Thoracic aorta (tissue), 2 donors: ENCODE data around the gene CACNA1E. TPM values are rescaled to one million over a fixed set of nuclear protein-coding genes. Genes with fewer than 3 reads are reported as not detected.

Experiments used
- ATAC-seq: fragments of 150-250 bp; one replicate; pipeline ENCODE4 v1.8.0; 2017; ENCODE audit warnings: low read depth; ENCODE audit not compliant: insufficient number of reproducible peaks, low FRiP score
- DNase-seq: peaks from one replicate; pipeline ENCODE4 v3.0.0-alpha.2; 2020; ENCODE audit warnings: low spot score
- H3K27ac ChIP-seq, 2 donors: fragments of 200-600 bp; sonication (generic); 1 replicate in 1 of 2; 2 replicates in 1 of 2; pipeline ENCODE4 v1.5.1; 2016; ENCODE audit warnings: mild to moderate bottlenecking in 2 of 2, moderate library complexity in 2 of 2
- H3K27me3 ChIP-seq: fragments of 200-600 bp; sonication (generic); replicated peaks from 2 replicates; pipeline ENCODE4 v1.6.0; 2016; ENCODE audit warnings: mild to moderate bottlenecking; ENCODE audit not compliant: insufficient read depth
- H3K36me3 ChIP-seq: fragments of 200-600 bp; sonication (generic); one replicate; pipeline ENCODE4 v1.5.1; 2016
- H3K4me1 ChIP-seq, 2 donors: fragments of 200-600 bp; sonication (generic); 1 replicate in 1 of 2; 2 replicates in 1 of 2; pipeline versions ENCODE4 v1.5.1 to v1.6.0; 2016; ENCODE audit warnings: low read depth in 2 of 2, mild to moderate bottlenecking in 1 of 2; ENCODE audit not compliant: control insufficient read depth in 1 of 2
- H3K4me3 ChIP-seq: fragments of 200-600 bp; sonication (generic); 2 replicates; pipeline ENCODE4 v1.5.1; 2016; ENCODE audit warnings: mild to moderate bottlenecking
- H3K9me3 ChIP-seq: fragments of 200-600 bp; sonication (generic); 2 replicates; pipeline ENCODE4 v1.5.1; 2016
- total RNA-seq, 2 donors: library from RNA; depleted of rRNA; stranded (reverse); fragments of >200 nt; gene quantifications; one replicate each; pipeline versions ENCODE4 v1.1.0 to v1.2.3, GENCODE V29; 2016
- TF ChIP-seq, protein P1 (sequence below): fragments of 200-600 bp; sonication (generic); IDR thresholded peaks from one replicate; pipeline ENCODE4 v1.5.1; 2019; ENCODE audit warnings: antibody characterized with exemption

Gene CACNA1E
- total RNA-seq, 2 donors from 2014 or later, result not detected

- DNase-seq (no peak), ATAC-seq (no peak)
- Histone ChIP-seq H3K9me3 (no peaks in the 10 kb centered on the region), H3K4me3 (no peak overlapping the region), H3K4me1 (no peaks in the 10 kb centered on the region), H3K27ac (no peak overlapping the region), H3K27me3 (no peaks in the 10 kb centered on the region), H3K36me3 (no peaks in the 10 kb centered on the region)
- TF ChIP-seq, protein P1, sequence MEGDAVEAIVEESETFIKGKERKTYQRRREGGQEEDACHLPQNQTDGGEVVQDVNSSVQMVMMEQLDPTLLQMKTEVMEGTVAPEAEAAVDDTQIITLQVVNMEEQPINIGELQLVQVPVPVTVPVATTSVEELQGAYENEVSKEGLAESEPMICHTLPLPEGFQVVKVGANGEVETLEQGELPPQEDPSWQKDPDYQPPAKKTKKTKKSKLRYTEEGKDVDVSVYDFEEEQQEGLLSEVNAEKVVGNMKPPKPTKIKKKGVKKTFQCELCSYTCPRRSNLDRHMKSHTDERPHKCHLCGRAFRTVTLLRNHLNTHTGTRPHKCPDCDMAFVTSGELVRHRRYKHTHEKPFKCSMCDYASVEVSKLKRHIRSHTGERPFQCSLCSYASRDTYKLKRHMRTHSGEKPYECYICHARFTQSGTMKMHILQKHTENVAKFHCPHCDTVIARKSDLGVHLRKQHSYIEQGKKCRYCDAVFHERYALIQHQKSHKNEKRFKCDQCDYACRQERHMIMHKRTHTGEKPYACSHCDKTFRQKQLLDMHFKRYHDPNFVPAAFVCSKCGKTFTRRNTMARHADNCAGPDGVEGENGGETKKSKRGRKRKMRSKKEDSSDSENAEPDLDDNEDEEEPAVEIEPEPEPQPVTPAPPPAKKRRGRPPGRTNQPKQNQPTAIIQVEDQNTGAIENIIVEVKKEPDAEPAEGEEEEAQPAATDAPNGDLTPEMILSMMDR, result no peak
Observed at GRCh38 chr1:181804989-181805388, 321.7 kb downstream of the CACNA1E start.

DNA sequence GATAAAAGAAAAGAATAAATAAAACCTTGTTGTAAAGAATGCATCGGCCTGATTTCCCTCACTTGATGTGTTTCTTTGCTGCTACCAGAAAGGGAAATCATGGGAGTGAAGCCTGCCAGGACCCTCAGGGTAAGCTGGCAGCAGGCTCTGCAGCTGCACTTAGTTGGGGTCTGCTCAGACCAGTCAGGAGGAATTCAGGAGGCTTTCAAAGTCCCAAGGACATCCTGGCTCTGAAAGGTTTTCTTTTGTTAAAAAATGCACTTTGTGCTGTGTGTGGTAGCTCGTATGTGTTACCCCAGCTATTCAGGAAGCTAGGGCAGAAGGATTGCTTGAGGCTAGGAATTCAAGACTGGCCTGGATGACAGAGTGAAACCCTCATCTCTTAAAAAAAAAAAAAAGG is 323.4 kb downstream of the CACNA1E start:
- TF ChIP-seq, protein P1, result no peak
- Histone ChIP-seq H3K36me3 (no peaks in the 10 kb centered on the region), H3K4me1 (no peaks in the 10 kb centered on the region), H3K9me3 (no peaks in the 10 kb centered on the region), H3K27me3 (no peaks in the 10 kb centered on the region), H3K4me3 (no peak overlapping the region), H3K27ac (no peak overlapping the region)
- DNase-seq, result no peak
- ATAC-seq, result no peak

- Histone ChIP-seq H3K9me3 (no peaks in the 10 kb centered on the region), H3K27me3 (no peaks in the 10 kb centered on the region), H3K36me3 (no peaks in the 10 kb centered on the region), H3K27ac (no peak overlapping the region), H3K4me1 (no peaks in the 10 kb centered on the region), H3K4me3 (no peak overlapping the region)
- TF ChIP-seq, protein P1, result no peak
- DNase-seq, result no peak
- ATAC-seq, result no peak
Observed at GRCh38 chr1:181807251-181807650, 323.9 kb downstream of the CACNA1E start.

DNA sequence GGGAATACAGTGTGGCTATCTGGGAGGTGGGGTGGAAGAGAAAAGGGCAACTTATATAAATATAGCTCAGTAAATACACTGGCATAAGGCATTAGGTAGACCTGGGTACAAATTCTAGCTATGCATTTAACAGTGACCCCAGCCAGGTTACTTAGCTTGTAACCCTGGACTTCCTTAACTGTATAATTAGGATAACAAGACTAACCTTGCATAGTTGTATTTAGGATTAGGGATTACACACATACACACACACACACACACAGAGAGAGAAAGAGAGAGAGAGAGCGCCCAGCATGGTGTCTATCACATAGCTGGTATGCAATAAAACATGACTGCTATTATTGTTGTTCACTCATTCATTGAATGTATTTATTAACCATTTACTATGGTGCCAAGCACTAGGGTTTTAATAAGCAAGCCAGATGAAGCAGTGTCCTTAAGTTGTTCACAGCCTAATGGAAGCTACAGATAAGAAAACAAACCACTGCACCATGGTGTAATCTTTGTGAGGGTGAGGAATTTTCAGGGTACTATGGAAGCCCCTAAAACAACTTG is 326.8 kb downstream of the CACNA1E start:
- H3K4me3 ChIP-seq, result no peak overlapping the region
- no peak for DNase-seq
- TF ChIP-seq, protein P1, result no peak
- ATAC-seq, result no peak
- H3K36me3 ChIP-seq, result no peaks in the 10 kb centered on the region
- H3K27me3 ChIP-seq, result no peaks in the 10 kb centered on the region
- no peaks in the 10 kb centered on the region for H3K9me3 ChIP-seq
- no peak overlapping the region for H3K27ac ChIP-seq
- H3K4me1 ChIP-seq, result no peaks in the 10 kb centered on the region

- Histone ChIP-seq H3K36me3 (no peaks in the 10 kb centered on the region), H3K27me3 (no peaks in the 10 kb centered on the region), H3K4me1 (no peaks in the 10 kb centered on the region), H3K9me3 (no peaks in the 10 kb centered on the region), H3K27ac (no peak overlapping the region), H3K4me3 (no peak overlapping the region)
- TF ChIP-seq, protein P1, result no peak
- ATAC-seq (no peak), DNase-seq (no peak)
Observed at GRCh38 chr1:181812208-181812607, 328.9 kb downstream of the CACNA1E start.
